HG03565 (cell line): ENCODE measurements around the gene TPD52L2.
"Not testable (repeated sequence)": the region's sequence is repeated elsewhere in the genome, so short reads cannot be mapped to it uniquely, and the experiment has no call there.

ENCODE experiments used
- ATAC-seq: cut with Tn5 transposase; IDR thresholded peaks from one replicate; pipeline ENCODE4 v1.9.1; 2021; ENCODE audit warnings: mild to moderate bottlenecking, moderate library complexity; ENCODE audit not compliant: unreplicated experiment

TPD52L2 gene

GRCh38 chr20:63835021-63835858, 29.8 kb upstream of the TPD52L2 start:
- no peak for ATAC-seq

GRCh38 chr20:63836458-63837344, 28.4 kb upstream of the TPD52L2 start:
- ATAC-seq = no peak

- ATAC-seq = no peak
Observed at GRCh38 chr20:63837479-63837878, 27.6 kb upstream of the TPD52L2 start.

- no peak for ATAC-seq
Observed at GRCh38 chr20:63839620-63840019, 25.4 kb upstream of the TPD52L2 start.

- ATAC-seq = no peak
Observed at GRCh38 chr20:63840405-63840828, 24.7 kb upstream of the TPD52L2 start.

GRCh38 chr20:63842258-63842657, 22.8 kb upstream of the TPD52L2 start:
- no peak for ATAC-seq

- no peak for ATAC-seq
Observed at GRCh38 chr20:63843222-63843621, 21.8 kb upstream of the TPD52L2 start.

GRCh38 chr20:63843778-63844177, 21.3 kb upstream of the TPD52L2 start:
- ATAC-seq = no peak

- ATAC-seq = no peak
Observed at GRCh38 chr20:63844511-63844991, 20.5 kb upstream of the TPD52L2 start.

GRCh38 chr20:63846128-63846771, 18.8 kb upstream of the TPD52L2 start:
- ATAC-seq = no peak

GRCh38 chr20:63846888-63847236, 18.2 kb upstream of the TPD52L2 start:
- ATAC-seq = no peak

- ATAC-seq = no peak
Observed at GRCh38 chr20:63847237-63848002, 17.6 kb upstream of the TPD52L2 start.

- ATAC-seq = no peak
Observed at GRCh38 chr20:63848003-63848911, 16.8 kb upstream of the TPD52L2 start.

- ATAC-seq = peak; percentile 65
Observed at GRCh38 chr20:63850689-63851547, 14.2 kb upstream of the TPD52L2 start.

GRCh38 chr20:63851548-63851943, 13.5 kb upstream of the TPD52L2 start:
- not testable (repeated sequence) for ATAC-seq

GRCh38 chr20:63853733-63854068, 11.4 kb upstream of the TPD52L2 start:
- not testable (repeated sequence) for ATAC-seq

- no peak for ATAC-seq
Observed at GRCh38 chr20:63854069-63854765, 10.9 kb upstream of the TPD52L2 start.

GRCh38 chr20:63854766-63855362, 10.2 kb upstream of the TPD52L2 start:
- ATAC-seq = no peak
